NCI-H69 (cell line): ENCODE measurements around the gene DCUN1D4.
"Not testable (repeated sequence)": the region's sequence is repeated elsewhere in the genome, so short reads cannot be mapped to it uniquely, and the experiment has no call there.

Experiments
- DNase-seq: peaks from one replicate; lab custom pipeline; 2025; lab: John Stamatoyannopoulos, UW

DCUN1D4 gene

GRCh38 chr4:51895158-51895557 is 52.2 kb downstream of the DCUN1D4 start:
- DNase-seq = no peak

DNA sequence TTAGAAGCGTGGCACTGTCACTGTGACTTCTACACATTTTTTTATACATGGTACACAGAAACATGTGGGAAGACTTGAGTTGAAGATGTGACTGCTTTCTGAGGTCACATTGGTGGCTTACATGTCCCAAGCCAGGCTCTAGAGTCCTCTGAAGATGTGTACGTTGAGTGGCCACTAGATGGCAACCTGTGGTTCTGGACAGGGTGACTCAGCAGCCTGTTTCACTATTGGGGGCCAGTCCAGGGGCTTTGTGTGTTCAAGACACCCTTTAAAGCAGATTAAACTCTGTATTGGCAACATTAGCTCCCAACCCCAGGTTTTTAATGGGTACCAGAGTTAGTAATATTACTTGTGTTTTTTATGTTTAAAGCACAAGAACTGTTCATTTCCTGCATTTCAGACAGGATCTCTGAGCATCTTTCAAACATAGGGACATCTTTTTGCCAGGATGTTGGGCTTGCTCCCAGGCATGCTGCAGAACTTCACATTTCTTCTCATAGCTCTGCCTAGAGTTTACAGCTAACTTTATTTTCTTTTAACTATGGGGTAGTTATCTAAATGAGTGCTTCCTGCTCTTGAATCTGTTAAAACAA is 53.0 kb downstream of the DCUN1D4 start:
- DNase-seq = peak; percentile 67

DNA sequence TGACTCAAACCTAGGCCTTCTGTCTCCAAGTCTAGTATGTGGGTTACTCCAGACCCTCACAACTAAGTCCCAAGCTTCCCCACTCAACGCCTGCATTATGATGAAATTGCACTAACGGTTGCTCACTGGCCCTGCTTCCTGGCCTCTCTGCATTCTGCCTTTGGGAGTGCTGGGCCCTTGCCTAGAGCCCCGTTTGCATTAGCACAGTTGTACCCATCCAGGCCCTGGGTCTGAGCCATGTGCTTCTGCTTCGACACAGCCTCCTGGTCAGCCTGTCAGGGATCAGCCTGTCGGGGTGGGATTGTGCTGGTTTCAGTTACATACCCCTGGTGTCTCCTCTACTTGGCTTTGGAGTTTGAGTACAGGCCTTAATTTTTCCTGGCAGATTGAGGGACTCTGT is 58.4 kb downstream of the DCUN1D4 start:
- no peak for DNase-seq

DNA sequence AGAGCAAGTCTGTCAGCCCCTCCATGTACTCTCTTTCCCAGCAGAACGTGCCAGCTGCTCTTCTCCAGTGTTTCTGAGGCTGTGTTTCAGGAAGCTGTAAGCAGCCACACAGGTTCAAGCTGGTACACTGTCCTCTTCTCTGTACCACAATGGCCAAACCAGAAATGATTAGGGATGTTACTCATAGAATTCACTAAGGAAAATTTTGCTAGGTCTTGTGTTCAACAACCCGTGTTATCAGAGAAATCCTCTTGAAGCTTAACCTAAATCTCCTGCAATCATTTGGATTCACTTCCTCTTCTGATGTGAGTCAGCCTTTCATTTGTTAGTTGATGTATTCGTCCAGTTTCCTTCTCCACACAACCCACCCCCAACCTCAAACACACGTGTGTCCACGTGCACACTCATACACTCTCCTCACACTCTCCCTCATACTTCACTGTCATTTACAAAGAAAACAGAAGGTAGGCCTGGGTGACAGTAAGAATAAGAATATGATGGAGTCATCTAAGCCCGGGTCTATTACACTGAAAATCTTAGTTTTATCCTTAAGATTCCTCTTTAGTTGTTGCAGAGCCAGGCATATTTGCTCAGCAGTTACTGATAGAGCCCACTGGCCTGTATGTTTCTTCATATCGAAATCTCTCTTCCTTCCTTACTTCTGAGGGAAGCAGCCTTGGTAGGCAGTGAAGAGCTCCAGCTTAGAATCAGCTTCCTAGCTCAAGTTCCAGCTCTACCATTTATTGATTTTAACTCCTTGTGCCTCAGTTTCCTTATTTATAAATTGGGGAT is 63.4 kb downstream of the DCUN1D4 start:
- DNase-seq = no peak

DNA sequence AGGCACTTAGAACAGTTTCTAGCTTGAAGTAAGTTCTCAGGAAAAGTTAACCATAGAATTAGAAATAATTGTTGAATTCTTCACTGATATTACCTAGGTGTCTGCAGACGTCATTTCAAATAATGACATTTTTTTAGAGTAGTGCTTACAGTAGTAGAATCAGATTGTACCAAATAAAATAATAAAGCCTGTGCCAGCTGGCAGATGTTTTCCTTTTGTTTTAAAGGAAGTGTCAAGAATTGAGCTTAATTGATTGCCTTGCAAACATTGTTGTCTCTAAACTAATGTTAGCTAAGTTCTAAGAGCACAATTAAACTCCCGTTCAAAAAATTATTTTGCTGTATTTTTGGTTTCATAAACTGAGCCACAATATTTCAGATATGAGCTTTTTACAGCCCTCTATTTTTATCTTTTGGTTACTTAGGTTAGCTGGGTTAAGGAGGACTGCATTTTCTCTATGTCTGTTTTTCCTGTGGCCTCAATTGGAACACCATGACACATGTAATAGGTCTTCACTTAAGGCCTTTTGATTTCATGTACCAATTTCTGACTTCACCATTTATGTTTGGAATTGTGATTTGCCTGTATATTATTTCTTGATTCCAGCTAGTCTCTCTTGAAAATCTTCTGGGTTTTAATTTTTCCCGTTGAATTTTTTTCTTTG is 64.2 kb downstream of the DCUN1D4 start:
- DNase-seq = no peak

- no peak for DNase-seq
These were observed 66.3 kb downstream of the DCUN1D4 start for GRCh38 chr4:51909236-51909703.

- DNase-seq = no peak
These were observed 75.3 kb downstream of the DCUN1D4 start for GRCh38 chr4:51918251-51918650.

GRCh38 chr4:51923343-51923742 is 80.4 kb downstream of the DCUN1D4 start:
- DNase-seq = no peak

DNA sequence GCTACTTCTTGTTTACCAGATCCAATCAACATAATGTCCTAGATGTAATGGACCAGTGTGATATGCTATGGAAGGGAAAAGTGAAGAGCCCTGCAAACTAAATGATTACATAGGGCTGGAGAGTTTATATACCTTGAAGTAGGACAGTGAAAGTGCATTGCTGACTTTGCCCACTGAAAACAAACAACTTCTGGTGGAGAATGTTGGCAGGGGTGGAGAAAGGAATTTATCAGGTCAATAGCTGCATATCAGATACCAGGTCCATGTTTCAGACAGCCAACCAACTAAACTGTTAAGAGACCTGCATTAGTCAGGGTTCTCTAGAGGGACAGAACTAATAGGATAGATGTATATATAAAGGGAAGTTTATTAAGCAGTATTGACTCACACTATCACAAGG is 82.4 kb downstream of the DCUN1D4 start:
- DNase-seq = no peak

DNA sequence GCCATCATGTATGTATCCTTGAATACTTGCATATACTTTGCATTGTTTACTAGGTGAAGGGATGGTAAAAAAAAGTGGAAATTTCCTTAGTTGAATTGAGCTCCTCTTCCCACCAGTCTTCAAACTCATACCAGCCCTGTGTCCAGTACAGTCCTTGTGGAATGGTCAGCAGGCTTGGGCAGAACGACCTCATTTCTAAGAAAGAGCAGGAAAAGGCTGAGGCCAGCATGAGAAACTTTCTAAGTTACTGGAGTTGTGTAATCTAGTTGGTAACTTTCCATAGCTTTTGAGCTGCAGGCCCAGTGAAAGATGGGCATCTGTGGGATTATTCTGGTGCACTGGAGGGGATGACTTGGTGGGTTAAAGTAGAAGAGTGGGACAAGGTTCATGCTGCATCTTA is 87.6 kb downstream of the DCUN1D4 start:
- no peak for DNase-seq

DNA sequence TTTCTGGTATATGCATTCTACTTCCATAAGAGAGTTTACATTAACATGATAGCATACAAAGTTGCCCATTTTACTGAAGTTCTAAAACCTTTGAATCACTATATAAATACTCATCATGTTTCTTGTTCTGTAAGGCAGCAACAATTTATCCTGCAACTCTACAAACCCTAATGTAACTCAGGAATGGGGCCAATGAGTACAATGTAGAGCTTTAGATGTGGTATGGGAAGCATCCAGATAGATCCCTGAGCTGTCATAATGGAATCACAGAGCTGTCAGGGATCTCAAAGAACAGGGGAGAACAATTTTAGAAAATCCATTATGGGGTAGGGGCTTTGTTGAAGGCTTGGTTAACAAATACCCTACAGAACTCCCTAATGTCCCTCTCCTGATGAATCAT is 88.5 kb downstream of the DCUN1D4 start:
- DNase-seq = no peak

GRCh38 chr4:51932261-51932660 is 89.3 kb downstream of the DCUN1D4 start:
- peak; percentile 22 for DNase-seq

DNA sequence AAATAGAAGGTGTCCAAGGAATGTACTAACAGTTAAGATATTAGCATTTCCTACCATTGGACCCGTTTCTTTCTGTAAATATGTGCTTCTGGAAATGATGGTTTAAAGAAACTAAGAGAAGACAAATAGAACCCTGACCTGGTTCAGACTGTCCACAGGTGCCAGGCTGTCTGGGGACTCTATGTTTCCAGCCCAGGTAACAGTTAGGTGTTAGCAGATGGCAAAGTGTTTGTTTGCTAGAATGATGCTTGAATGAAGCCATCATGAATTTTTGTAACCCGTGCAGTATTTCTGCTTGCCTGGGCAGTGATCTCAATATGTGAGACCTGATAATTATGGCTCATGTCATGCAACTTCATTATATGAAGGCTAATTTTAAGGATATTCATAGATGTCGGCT is 89.7 kb downstream of the DCUN1D4 start:
- peak; percentile 25 for DNase-seq

GRCh38 chr4:51940460-51940859 is 97.5 kb downstream of the DCUN1D4 start:
- not testable (repeated sequence) for DNase-seq

DNA sequence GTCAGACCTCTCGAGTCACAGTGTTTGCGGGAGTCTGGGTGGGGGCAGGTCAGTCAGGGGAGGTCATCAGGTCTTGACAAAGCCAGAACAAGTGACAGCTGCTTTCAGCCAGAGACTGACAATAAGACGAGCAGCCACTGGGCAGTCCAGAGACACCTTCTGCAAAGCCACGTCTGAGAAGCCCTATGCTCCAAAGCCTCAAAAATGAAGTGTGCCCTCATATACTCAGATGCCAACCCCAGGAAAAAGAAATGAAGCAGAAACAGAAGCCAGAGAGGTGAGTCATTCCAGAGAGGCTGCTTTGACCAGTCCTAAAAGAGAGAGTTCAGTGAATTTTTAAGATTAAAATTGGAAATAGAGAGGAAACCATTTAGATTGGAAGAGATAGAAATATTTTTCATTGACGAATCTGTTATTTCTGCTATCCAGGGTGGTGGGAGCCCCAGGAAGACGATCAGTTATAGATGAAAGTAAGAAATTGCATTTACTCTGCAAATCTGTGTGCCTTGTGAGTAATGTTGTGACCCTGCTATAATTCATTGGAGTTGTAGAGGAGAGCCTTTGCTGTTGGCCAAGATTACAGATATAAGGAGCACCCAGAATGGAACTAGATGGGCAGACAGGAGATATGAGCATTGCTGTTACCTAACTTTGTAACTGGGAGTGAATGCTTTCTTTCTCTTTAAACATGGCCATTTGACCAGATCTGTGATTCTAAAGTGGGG is 99.3 kb downstream of the DCUN1D4 start:
- DNase-seq = no peak

- DNase-seq = no peak
These were observed 99.9 kb downstream of the DCUN1D4 start for GRCh38 chr4:51942833-51943215.

DNA sequence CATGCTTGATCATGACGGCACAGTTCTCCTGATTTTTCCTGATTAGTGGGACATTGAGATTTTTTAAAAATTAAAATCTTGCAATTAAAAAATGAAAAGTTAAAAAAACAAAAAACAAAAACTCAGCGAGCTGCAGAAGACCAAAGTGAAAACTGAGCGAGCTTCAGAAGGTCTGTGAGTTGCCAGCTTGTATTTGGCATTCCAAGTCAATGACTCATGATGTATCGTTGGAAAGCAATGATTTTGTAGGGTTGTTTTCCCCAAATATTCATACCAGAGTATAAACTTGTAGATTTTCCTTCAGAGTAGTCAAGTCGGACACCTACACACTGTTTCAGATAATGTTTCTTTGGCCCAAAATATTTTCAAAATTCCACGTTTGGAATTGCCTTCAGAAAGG is 100.3 kb downstream of the DCUN1D4 start:
- DNase-seq = no peak

GRCh38 chr4:51958199-51958968 is 115.4 kb downstream of the DCUN1D4 start:
- DNase-seq = no peak

DNA sequence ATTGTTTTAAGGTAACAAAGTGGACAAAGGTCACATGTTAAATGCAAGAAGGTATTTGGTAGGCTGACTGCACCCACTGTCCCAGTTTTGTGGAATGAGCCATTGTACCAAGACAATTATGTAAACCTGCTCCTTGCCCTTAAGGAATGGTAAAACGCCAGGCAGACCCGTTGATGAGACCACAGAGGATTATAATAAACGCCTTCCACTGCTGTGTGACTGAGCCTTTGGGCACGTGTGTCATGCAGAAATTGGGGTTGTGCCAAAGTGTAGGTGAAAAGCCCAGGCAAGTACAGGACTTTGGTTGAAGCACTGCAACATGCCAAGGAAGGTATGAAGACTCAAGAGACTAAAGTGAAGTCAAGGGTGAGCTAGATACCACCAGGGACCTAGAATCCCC is 117.5 kb downstream of the DCUN1D4 start:
- no peak for DNase-seq

- DNase-seq = no peak
These were observed 121.0 kb downstream of the DCUN1D4 start for GRCh38 chr4:51963841-51964517.

- DNase-seq = no peak
These were observed 122.9 kb downstream of the DCUN1D4 start for GRCh38 chr4:51965862-51966261.
